Effector memory CD4-positive, alpha-beta T cell (primary cell): ENCODE results near the gene LRPPRC.

Experiments used
- DNase-seq, 3 donors: peaks; one replicate each; pipeline ENCODE4 v3.0.0-alpha.2; 2020
- H3K27ac ChIP-seq: 2 replicates; pipeline ENCODE4 v1.7.0; 2013; ENCODE audit warnings: mild to moderate bottlenecking, low read length, moderate library complexity; ENCODE audit not compliant: insufficient read depth, poor library complexity, severe bottlenecking
- H3K27me3 ChIP-seq: replicated peaks from 2 replicates; pipeline ENCODE4 v1.7.0; 2013; ENCODE audit warnings: mild to moderate bottlenecking, low read length; ENCODE audit not compliant: insufficient read depth, control insufficient read depth, poor library complexity, severe bottlenecking
- H3K36me3 ChIP-seq: 2 replicates; pipeline ENCODE4 v1.7.0; 2013; ENCODE audit warnings: mild to moderate bottlenecking, low read length, moderate library complexity; ENCODE audit not compliant: control insufficient read depth, insufficient read depth
- H3K4me1 ChIP-seq: 2 replicates; pipeline ENCODE4 v1.7.0; 2013; ENCODE audit warnings: low read length, mild to moderate bottlenecking; ENCODE audit not compliant: control insufficient read depth, insufficient read depth, poor library complexity, severe bottlenecking
- H3K4me3 ChIP-seq: 2 replicates; pipeline ENCODE4 v1.7.0; 2013; ENCODE audit warnings: low read length, low read depth, mild to moderate bottlenecking; ENCODE audit not compliant: insufficient read depth, poor library complexity, severe bottlenecking
- H3K9me3 ChIP-seq: 2 replicates; pipeline ENCODE4 v1.7.0; 2013; ENCODE audit warnings: mild to moderate bottlenecking, low read length, moderate library complexity; ENCODE audit not compliant: control insufficient read depth

Gene LRPPRC

DNA sequence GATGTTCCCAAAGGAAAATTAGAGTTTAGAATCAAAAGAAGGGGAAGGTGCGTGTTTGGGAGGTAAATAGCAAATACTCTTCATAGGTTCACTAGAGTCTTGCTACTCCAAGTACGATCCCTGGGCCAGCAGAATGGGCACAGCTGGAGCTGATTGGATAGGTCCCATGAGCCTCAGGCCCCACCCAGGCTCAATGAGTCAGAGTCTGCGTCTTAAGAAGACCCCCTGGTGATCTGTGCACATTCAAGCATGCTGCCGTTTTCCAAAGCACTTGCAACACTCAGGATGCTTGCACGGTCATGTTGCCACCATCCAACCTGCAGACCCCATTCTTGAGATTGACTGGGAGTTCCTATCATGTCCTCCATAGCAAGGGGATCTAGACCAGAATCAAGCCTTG is 116.5 kb downstream of the LRPPRC start:
- Histone ChIP-seq H3K36me3 (no peaks in the 10 kb centered on the region), H3K4me1 (no peaks in the 10 kb centered on the region), H3K27me3 (no peaks in the 10 kb centered on the region), H3K4me3 (no peak overlapping the region), H3K9me3 (no peaks in the 10 kb centered on the region), H3K27ac (no peak overlapping the region)
- DNase-seq = no peak

DNA sequence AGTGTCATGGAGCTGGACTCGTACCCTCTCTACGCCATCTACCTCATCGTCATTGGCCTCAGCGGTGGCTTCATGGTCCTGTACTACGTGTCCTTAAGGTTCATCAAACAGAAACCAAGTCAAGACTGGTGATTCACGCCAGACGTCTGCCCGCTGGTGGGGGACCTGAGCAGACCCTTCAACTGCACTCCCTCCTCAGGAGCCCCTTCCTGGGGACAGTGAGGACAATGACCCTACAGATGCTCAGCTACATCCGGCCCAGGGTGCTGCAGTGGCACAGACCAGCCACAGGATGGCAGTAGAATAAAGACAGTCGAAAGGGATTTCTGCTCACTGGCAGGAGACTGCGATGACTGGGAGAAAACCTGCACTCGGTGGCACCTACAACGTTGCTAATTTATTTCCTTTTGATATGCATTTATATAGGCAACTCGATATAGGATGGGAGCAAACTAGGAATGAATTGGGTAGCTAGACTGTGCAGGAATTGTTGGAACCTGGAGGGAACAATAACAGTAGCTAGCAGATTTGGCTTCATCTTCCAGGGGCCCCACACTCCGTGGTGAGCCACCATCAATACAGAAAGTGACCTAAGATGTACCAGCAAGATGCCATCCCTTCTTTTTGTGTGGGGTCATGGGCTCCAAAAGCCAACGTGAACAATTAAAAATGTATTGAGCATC is 117.9 kb downstream of the LRPPRC start:
- H3K36me3 ChIP-seq = no peaks in the 10 kb centered on the region

DNA sequence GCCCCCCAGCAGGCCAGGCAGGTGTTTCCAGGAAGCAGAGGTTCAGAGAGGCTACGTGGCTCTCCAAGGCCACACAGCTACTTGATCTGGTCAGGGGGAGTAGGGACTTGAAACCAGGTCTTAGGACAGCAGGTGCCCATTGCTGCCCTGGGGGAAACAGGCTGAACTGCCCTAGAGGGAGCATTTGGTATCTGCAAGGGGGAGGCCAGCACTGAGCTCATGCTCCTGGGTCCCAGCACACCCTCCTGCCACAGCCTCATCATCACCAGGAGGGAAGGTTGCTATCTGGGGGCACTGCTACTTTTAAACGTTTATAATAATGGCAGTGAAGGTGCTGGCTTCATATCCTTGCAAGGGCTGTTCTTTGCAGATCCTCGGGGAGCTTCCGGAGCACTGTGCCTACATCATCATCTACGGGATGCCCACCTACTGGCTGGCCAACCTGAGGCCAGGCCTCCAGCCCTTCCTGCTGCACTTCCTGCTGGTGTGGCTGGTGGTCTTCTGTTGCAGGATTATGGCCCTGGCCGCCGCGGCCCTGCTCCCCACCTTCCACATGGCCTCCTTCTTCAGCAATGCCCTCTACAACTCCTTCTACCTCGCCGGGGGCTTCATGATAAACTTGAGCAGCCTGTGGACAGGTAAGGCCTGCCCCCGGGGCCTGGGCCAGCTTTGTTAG is 120.9 kb downstream of the LRPPRC start:
- H3K27me3 ChIP-seq = no peaks in the 10 kb centered on the region
- H3K4me3 ChIP-seq = no peak overlapping the region
- no peaks in the 10 kb centered on the region for H3K9me3 ChIP-seq
- no peak overlapping the region for H3K27ac ChIP-seq
- DNase-seq = no peak
- no peaks in the 10 kb centered on the region for H3K36me3 ChIP-seq
- H3K4me1 ChIP-seq = no peaks in the 10 kb centered on the region

More for the DNA sequence above, 117.9 kb downstream of the LRPPRC start:
- no peaks in the 10 kb centered on the region for H3K27me3 ChIP-seq
- H3K4me1 ChIP-seq = no peaks in the 10 kb centered on the region
- no peaks in the 10 kb centered on the region for H3K9me3 ChIP-seq
- peak in 2 of 3 donors; percentile 18 to 19 for DNase-seq
- H3K27ac ChIP-seq = no peak overlapping the region
- H3K4me3 ChIP-seq = no peak overlapping the region

DNA sequence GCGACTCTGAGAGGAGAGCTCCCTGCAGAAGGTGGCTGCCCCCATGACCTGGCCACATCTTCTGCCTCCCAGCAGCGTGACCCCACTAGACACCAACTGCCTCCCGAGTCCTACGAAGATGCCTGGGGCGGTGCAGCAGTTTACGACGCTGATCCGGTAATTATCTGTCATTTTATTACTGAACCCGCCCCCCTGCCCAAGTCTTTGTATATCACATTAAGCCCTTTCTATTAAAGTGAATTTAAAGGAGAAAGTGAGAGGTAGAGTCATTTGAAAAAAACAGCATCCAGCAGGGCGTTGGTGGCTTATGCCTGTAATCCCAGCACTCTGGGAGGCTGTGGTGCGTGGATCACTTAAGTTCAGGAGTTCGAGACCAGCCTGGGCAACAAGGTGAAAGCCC is 123.6 kb downstream of the LRPPRC start:
- no peak for DNase-seq
- Histone ChIP-seq H3K36me3 (no peaks in the 10 kb centered on the region), H3K27ac (no peak overlapping the region), H3K9me3 (no peaks in the 10 kb centered on the region), H3K4me1 (no peaks in the 10 kb centered on the region), H3K27me3 (no peaks in the 10 kb centered on the region), H3K4me3 (no peak overlapping the region)

DNA sequence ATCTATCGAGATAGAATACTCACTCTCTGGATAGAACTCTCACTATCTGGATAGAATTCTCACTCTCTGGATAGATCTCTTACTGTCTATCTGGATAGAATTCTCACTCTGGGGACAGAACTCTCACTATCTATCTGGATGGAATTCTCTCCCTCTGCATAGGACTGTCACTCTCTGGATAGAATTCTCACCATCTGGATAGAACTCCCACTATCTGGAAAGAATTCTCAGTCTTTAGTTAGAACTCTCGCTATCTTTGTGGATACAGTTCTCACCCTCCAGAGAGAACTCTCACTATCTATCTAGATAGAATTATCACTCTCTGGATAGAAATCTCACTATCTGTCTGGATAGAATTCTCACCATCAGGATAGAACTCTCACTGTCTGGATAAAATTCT is 140.5 kb downstream of the LRPPRC start:
- DNase-seq = no peak
- Histone ChIP-seq H3K4me3 (no peak overlapping the region), H3K27me3 (peaks cover 4% of the 10 kb centered on the region), H3K27ac (no peak overlapping the region), H3K9me3 (no peaks in the 10 kb centered on the region), H3K4me1 (no peaks in the 10 kb centered on the region), H3K36me3 (no peaks in the 10 kb centered on the region)

DNA sequence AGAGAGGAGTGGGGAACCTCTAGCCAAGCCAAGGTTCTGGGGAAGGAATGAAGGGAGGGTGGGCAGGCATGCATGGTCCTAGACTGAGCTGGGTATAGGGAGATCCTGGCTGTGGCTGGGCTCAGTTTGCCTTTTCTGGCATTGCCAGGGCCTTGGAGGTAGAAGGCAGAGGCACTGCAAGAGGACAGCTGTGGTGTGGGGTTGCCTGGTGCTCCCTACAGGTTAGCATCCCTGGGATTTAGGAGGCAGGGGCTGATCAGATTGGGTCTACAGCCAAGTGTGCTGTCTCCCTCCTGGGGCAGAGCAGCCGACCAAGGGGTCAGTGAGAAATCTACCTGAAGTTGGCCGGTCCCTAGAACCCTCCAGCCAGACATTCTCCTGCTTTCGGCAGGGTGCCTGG is 141.1 kb downstream of the LRPPRC start:
- no peak overlapping the region for H3K27ac ChIP-seq
- H3K9me3 ChIP-seq = no peaks in the 10 kb centered on the region
- H3K4me3 ChIP-seq = no peak overlapping the region
- H3K27me3 ChIP-seq = peaks cover 4% of the 10 kb centered on the region
- DNase-seq = no peak
- no peaks in the 10 kb centered on the region for H3K4me1 ChIP-seq
- no peaks in the 10 kb centered on the region for H3K36me3 ChIP-seq

DNA sequence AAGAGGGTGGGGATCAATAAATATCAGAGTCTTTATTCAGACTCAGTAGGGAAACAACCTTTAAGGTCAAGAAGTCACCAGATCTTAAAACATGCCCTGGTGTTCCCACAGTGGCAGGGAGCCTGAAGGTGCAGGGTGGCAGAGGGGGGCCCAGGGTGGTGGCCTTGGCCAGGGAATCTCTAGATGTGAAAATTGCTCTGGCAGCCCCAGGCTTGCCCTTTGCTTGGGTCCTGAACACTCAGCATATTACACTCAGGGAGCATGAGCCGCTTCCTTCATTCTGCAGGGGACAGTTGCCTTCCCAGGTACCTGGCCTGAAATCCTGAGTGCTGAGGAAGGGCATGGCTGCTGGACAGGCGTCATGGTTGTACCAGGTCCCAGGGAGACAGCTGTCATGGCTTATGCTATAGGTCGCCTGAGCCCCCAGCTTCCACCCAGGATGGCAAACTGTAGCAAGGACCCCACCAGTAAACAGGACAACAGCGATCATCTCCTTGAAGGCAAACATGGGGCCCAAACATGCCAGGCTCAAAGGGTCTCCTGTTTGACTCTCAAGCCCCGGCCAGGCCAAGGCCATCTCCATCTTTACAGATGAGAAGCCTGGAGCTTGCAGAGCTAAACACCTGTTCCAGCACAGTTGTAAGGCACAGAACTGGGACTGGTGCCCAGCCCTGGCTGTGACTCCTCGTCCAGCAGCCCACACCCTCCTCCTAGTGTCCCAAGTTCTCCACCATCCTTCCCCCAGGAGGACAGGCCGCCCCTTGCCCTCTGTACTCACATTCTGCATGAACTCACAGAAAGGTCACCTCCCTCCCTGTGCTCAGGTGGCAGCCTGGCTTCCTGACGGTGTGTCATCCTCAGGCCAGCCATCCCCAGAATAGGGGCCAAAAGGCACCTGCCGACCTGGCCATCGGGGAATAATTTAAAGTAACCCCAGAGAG is 142.4 kb downstream of the LRPPRC start:
- Histone ChIP-seq H3K36me3 (no peaks in the 10 kb centered on the region), H3K4me1 (no peaks in the 10 kb centered on the region), H3K27me3 (peaks cover 4% of the 10 kb centered on the region), H3K27ac (no peak overlapping the region), H3K4me3 (no peak overlapping the region), H3K9me3 (no peaks in the 10 kb centered on the region)
- no peak for DNase-seq

DNA sequence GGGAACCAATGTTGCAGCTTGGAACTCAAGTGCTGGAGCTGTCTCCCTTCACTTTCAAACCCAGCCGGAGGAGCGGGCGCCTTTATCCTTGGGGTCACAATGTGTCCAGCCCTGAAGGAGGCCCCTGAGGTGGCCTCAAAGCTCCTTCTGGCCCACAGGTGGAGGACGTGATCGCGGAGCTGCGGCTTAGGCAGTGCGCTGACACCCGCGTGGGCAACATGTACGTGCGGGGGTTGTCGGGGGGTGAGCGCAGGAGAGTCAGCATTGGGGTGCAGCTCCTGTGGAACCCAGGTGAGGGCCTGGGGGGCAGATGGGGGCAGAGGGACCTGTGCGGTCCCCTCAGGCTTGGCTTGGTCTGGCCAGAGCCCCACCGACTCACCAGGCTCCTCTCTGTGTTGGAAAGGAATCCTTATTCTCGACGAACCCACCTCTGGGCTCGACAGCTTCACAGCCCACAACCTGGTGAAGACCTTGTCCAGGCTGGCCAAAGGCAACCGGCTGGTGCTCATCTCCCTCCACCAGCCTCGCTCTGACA is 143.5 kb downstream of the LRPPRC start:
- Histone ChIP-seq H3K4me1 (no peaks in the 10 kb centered on the region), H3K36me3 (no peaks in the 10 kb centered on the region), H3K27me3 (peaks cover 4% of the 10 kb centered on the region), H3K9me3 (no peaks in the 10 kb centered on the region), H3K27ac (no peak overlapping the region), H3K4me3 (no peak overlapping the region)
- no peak for DNase-seq

DNA sequence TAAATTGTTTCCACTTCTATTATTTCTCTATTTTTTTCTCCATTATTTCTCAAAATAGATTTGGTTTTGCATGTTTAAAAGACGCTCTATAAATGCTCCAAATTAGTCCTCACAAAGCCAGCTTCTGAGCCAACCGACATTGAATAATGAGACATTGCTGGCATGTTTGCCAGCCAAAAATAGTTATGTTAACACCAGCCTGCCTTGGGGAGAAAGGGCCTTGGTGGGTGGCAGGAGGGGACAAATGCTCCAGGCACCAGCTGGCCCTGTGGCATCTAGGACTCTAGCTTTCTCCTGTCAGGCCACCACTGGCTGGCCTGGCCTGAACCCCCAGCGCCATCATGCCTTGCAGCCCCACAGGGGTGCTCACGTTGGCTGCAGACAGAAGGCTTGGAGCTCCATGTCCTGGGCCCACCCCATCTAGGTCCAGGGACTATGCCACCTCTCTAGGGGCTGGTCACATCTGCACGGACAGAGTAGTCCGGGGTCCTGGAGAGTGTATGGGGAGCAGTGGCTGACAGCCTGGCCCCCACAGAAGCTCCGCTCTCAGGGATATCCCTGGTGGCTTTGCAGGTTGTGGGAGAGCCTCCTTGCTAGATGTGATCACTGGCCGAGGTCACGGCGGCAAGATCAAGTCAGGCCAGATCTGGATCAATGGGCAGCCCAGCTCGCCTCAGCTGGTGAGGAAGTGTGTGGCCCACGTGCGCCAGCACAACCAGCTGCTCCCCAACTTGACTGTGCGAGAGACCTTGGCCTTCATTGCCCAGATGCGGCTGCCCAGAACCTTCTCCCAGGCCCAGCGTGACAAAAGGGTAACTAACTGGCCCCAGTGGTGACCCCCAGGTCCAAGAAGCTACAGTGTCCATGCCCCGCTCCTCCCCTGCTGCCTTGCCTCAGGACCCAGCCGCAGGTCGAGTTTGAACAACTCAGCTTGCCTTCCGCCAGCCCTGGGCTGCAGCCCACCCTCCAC is 144.5 kb downstream of the LRPPRC start:
- no peak overlapping the region for H3K27ac ChIP-seq
- no peak overlapping the region for H3K4me3 ChIP-seq
- no peaks in the 10 kb centered on the region for H3K9me3 ChIP-seq
- H3K36me3 ChIP-seq = no peaks in the 10 kb centered on the region
- no peak for DNase-seq
- H3K27me3 ChIP-seq = peaks cover 4% of the 10 kb centered on the region
- no peaks in the 10 kb centered on the region for H3K4me1 ChIP-seq
